MM.1S (cell line): ENCODE results near the gene MEGF11.

Source experiments
- CTCF ChIP-seq: fragments of 300-600 bp; sonication (generic); IDR thresholded peaks from 2 replicates; pipeline ENCODE4 v1.5.1; 2016; ENCODE audit warnings: antibody characterized with exemption, low read length, mixed read lengths
- EZH2 ChIP-seq: fragments of 300-600 bp; sonication (generic); optimal IDR thresholded peaks from 2 replicates; pipeline ENCODE3; 2017; ENCODE audit warnings: low read depth, mild to moderate bottlenecking, antibody characterized with exemption, low read length, mixed read lengths
- EZH2phosphoT487 ChIP-seq: fragments of 300-600 bp; sonication (generic); IDR thresholded peaks from 2 replicates; pipeline ENCODE4 v1.6.1; 2018; ENCODE audit warnings: antibody characterized with exemption, low read length

GRCh38 chr15:66098022-66098363, 155.6 kb downstream of the MEGF11 start:
- TF ChIP-seq EZH2phosphoT487 (no peak), CTCF (no peak), EZH2 (no peak)
